Stimulated activated CD4-positive, alpha-beta T cell treated with anti-CD3 and anti-CD28 coated beads, Interleukin-1b, Interleukin-23, amount 100 ng/mL, for 1 hour (primary cell): Measurements from ENCODE around the gene DNAJC27.
A peak's percentile ranks its signal among the peaks of the same experiment; 100 is the strongest.
"Not testable (repeated sequence)": the region's sequence is repeated elsewhere in the genome, so short reads cannot be mapped to it uniquely, and the experiment has no call there.

Source experiments
- DNase-seq, 2 donors: peaks; one replicate each; pipeline ENCODE4 v3.0.0-alpha.2; 2020; ENCODE audit warnings: low read depth in 2 of 2

DNAJC27 gene

GRCh38 chr2:24971536-24972314 lies at the start of gene DNAJC27:
DNAJC27 (minus strand) TSS chr2:24971955; CDS start chr2:24971904, 51 bp downstream.
- peak; percentile 89 to 92 for DNase-seq

DNA sequence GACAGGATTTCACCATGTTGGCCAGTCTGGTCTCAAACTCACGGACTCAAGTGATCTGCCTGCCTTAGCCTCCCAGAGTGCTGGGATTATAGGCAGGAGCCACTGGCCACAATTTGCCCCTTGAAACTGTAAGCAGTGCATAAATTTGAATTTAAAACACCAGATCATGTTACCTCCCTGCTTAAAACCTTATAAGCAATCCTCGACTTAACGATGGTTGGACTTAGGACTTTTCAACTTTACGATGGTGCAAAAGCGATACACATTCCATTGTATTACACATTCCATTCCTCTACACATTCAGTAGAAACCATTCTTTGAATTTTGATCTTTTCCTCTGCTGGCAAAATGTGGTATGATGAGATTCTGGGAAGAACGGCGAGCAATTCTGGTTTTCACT lies 46.9 kb upstream of the DNAJC27 start:
- no peak for DNase-seq

DNA sequence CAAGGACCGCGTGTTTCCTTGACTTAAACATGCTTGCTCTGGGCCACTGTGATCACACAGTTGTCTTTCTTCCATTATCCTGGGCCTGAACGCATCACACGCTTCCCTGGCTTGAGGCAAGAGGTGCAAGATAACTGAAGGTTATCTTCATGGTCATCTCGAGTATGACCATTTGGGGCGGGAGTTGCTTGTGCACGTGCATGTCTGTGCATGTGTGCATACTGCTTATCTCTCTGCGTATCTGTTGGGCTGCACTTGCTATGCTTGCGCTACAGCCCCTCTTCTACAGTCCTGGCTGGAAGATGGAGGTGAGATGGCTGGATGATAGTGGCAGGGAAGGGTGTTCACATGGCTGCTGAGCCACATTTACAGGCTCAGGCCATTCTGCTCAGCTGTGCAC lies 42.9 kb upstream of the DNAJC27 start:
- no peak for DNase-seq

- DNase-seq = not testable (repeated sequence)
Observed at GRCh38 chr2:25011342-25011741, 39.6 kb upstream of the DNAJC27 start.

- no peak for DNase-seq
Observed at GRCh38 chr2:25009954-25010353, 38.2 kb upstream of the DNAJC27 start.

- DNase-seq = no peak
Observed at GRCh38 chr2:25002066-25002465, 30.3 kb upstream of the DNAJC27 start.

GRCh38 chr2:25001325-25001637 lies 29.5 kb upstream of the DNAJC27 start:
- no peak for DNase-seq

DNA sequence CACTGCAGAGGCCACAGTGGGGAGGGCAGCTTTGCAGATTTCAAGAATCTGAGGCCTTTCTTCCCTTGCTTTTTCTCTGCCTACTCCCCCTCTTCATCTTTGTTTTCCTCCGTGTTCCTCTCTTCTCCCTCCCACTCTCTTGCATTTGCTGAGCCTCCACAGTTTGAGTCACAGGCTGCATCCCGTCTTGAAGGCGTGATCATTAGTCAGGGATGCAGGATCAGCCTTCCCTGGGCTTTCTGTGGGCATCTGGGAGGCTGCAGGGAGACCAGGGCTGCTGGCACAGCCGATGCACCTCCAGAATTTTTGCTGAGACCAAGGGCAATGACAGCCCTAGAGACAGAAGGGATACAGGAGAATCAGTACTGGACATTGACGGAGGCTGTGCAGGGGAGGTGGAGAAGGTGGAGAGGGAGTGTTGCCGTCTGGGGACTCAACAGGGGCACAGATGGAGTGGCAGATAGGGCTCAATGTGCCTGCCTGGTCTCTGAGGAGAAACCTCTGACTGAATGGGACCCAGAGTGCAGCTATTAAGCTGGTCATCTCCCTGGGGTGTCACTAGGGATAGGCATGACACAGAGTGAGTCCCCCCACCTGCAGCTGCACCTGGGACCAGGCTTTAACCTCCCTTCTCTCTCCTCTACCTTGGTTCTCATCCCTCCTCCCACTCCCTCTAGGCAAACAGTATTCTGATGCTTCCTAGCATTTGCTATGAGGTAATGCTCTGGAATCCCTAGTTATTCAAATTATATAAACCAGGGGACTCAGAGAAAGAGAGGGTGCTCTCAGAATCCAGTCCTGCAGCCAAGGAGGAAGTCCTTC lies 29.0 kb upstream of the DNAJC27 start:
- no peak for DNase-seq

GRCh38 chr2:25000036-25000435 lies 28.3 kb upstream of the DNAJC27 start:
- DNase-seq = no peak

DNA sequence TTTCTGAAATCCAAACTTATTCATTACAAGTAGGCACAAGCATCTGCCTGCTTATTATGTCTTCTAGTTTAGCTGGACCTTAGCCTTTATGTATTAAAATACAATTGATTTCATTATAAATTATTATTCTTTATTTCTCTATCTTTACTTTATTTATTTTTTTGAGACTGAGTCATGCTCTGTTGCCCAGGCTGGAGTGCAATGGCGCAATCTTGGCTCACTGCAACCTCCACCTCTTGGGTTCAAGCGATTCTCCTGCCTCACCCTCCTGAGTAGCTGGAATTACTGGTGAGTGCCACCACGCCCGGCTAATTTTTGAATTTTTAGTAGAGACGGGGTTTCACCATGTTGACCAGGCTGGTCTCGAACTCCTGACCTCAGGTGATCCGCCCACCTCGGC lies 27.3 kb upstream of the DNAJC27 start:
- DNase-seq = not testable (repeated sequence)

GRCh38 chr2:24994146-24994724 lies 22.5 kb upstream of the DNAJC27 start:
- no peak for DNase-seq

DNA sequence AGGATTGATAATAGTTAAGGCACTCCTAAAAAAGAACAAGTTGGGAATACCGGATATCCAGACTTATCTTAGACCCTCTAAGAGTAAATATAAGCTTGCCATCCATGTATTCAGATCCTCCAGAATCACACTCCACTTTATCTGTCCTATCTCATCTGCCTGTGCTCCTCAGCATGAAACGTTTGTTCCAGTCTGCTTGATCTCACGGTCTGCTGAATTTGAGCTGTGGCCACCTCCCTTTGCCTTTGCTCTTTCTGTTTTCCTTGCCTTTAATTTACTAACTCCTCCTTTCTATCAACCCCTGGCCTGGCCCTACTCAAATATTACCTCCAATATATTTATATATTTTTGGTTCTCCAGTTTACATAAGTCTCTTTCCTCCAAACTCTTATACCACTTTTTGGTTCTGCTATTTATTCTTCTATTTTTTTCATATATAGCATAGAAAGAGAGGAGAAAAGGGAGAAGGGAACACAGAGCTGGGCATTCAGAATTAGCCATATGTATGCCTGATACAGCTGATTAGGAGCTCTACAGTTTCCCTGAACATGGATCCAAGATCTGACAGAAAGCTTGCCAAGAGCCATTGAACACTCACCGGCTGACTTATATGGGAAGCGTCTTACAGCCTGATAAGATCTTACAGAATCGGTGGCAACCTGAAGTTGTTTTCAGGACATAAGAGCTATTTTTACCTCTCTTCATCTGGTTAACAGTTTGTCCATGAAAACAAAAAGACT lies 21.8 kb upstream of the DNAJC27 start:
- no peak for DNase-seq

- no peak for DNase-seq
Observed at GRCh38 chr2:24986372-24986771, 14.6 kb upstream of the DNAJC27 start.

- DNase-seq = no peak
Observed at GRCh38 chr2:24985511-24985910, 13.8 kb upstream of the DNAJC27 start.

GRCh38 chr2:24984912-24985311 lies 13.2 kb upstream of the DNAJC27 start:
- DNase-seq = no peak

- DNase-seq = no peak
Observed at GRCh38 chr2:24981411-24982136, 9.8 kb upstream of the DNAJC27 start.

- DNase-seq = no peak
Observed at GRCh38 chr2:24978661-24979060, 6.9 kb upstream of the DNAJC27 start.

GRCh38 chr2:24977631-24978030 lies 5.9 kb upstream of the DNAJC27 start:
- no peak for DNase-seq

- DNase-seq = no peak
Observed at GRCh38 chr2:24973812-24974211, 2.1 kb upstream of the DNAJC27 start.

- DNase-seq = no peak
Observed at GRCh38 chr2:24972315-24972961, 683 bp upstream of the DNAJC27 start.

- DNase-seq = no peak
Observed at GRCh38 chr2:24971286-24971535, 544 bp downstream of the DNAJC27 start.
